B cell (primary cell): ENCODE results near the gene PCDHGB6. TPM values are rescaled to one million over a fixed set of nuclear protein-coding genes. Genes with fewer than 3 reads are reported as not detected.
A peak's percentile ranks its signal among the peaks of the same experiment; 100 is the strongest.
"Not testable (repeated sequence)": the region's sequence is repeated elsewhere in the genome, so short reads cannot be mapped to it uniquely, and the experiment has no call there.

Experiments used
- ATAC-seq: fragments of 200-7000 bp; cut with Tn5 transposase; one replicate; pipeline ENCODE4 v1.10.0; 2021; ENCODE audit warnings: low read depth, mild to moderate bottlenecking, moderate number of reproducible peaks, moderate library complexity
- CTCF ChIA-PET: fragments of 350-600 bp; sonication (Branson Sonifier 250); formaldehyde crosslinking; loops from one replicate; lab custom pipeline; 2021; ENCODE audit warnings: antibody characterized with exemption, inconsistent platforms; lab: Charles Lee
- POLR2A ChIA-PET: fragments of 350-600 bp; sonication (Branson Sonifier 250); formaldehyde crosslinking; loops from one replicate; lab custom pipeline; 2021; ENCODE audit warnings: antibody characterized with exemption; lab: Charles Lee
- DNase-seq: peaks from one replicate; pipeline ENCODE4 v3.0.0; 2013
- H2AFZ ChIP-seq: 2 replicates; pipeline ENCODE4 v1.6.1; 2012; ENCODE audit warnings: mild to moderate bottlenecking, low read depth, low read length; ENCODE audit not compliant: insufficient read depth, poor library complexity, severe bottlenecking
- H3K27ac ChIP-seq, 2 donors: 1 replicate in 1 of 2; 2 replicates in 1 of 2; pipeline ENCODE4 v1.5.1; 2012 to 2013; ENCODE audit warnings: low read length in 2 of 2, mild to moderate bottlenecking in 2 of 2, moderate library complexity in 1 of 2
- H3K27me3 ChIP-seq, 4 experiments: fragments of 200-600 bp in 1 of 4; sonication (generic) in 1 of 4; replicated peaks in 1 of 4; 1 replicate in 2 of 4; 2 replicates in 2 of 4; pipeline versions ENCODE4 v1.6.1 to v1.7.0; 2013 to 2016; ENCODE audit warnings: low read length in 3 of 4, mild to moderate bottlenecking in 2 of 4, mixed read lengths in 1 of 4, moderate library complexity in 1 of 4; ENCODE audit not compliant: insufficient read depth in 4 of 4, control insufficient read depth in 3 of 4; ENCODE audit errors: control extremely low read depth in 1 of 4
- H3K36me3 ChIP-seq, 2 experiments: replicated peaks in 1 of 2; 1 replicate in 1 of 2; 2 replicates in 1 of 2; pipeline versions ENCODE4 v1.6.1 to v1.7.1; 2013; ENCODE audit warnings: low read length in 1 of 2; ENCODE audit not compliant: insufficient read depth in 2 of 2, control insufficient read depth in 1 of 2; ENCODE audit errors: control extremely low read depth in 1 of 2, extremely low read depth in 1 of 2
- H3K4me1 ChIP-seq, 2 donors: fragments of 200-600 bp in 1 of 2; sonication (generic) in 1 of 2; 1 replicate in 1 of 2; 2 replicates in 1 of 2; pipeline versions ENCODE4 v1.5.1 to v1.6.1; 2013 to 2017; ENCODE audit warnings: low read length in 2 of 2; ENCODE audit not compliant: control insufficient read depth in 2 of 2, insufficient read depth in 2 of 2
- H3K4me2 ChIP-seq: replicated peaks from 2 replicates; pipeline ENCODE3; 2012; ENCODE audit warnings: mild to moderate bottlenecking, low read depth, low read length; ENCODE audit not compliant: poor library complexity, severe bottlenecking
- H3K4me3 ChIP-seq, 5 experiments: fragments of 200-600 bp in 1 of 5; sonication (generic) in 1 of 5; 1 replicate in 3 of 5; 2 replicates in 2 of 5; pipeline versions ENCODE4 v1.5.1 to v1.7.0; 2011 to 2016; ENCODE audit warnings: low read length in 4 of 5, mild to moderate bottlenecking in 4 of 5, low read depth in 2 of 5, control low read depth in 1 of 5, moderate library complexity in 1 of 5; ENCODE audit not compliant: insufficient read depth in 1 of 5; ENCODE audit errors: control extremely low read depth in 1 of 5, extremely low read depth in 1 of 5
- H3K79me2 ChIP-seq: fragments of 200-600 bp; sonication (generic); one replicate; pipeline ENCODE4 v1.6.0; 2016; ENCODE audit warnings: low read length; ENCODE audit not compliant: control insufficient read depth, insufficient read depth
- H3K9ac ChIP-seq: fragments of 200-600 bp; sonication (generic); 2 replicates; pipeline ENCODE4 v1.6.1; 2017; ENCODE audit warnings: mild to moderate bottlenecking, low read length, moderate library complexity
- H3K9me3 ChIP-seq, 3 donors: one replicate each; pipeline versions ENCODE4 v1.6.1 to v1.7.1; 2013; ENCODE audit warnings: low read length in 2 of 3; ENCODE audit not compliant: control insufficient read depth in 2 of 3, insufficient read depth in 1 of 3; ENCODE audit errors: control extremely low read depth in 1 of 3
- H4K20me1 ChIP-seq: 2 replicates; pipeline ENCODE4 v1.6.0; 2012; ENCODE audit warnings: mild to moderate bottlenecking, low read length; ENCODE audit not compliant: insufficient read depth, control insufficient read depth, poor library complexity, severe bottlenecking
- H3K27ac Mint-ChIP-seq: one replicate; pipeline ENCODE4 v1.8.0; 2021; ENCODE audit warnings: mixed read lengths
- H3K27me3 Mint-ChIP-seq: one replicate; pipeline ENCODE4 v1.8.0; 2021; ENCODE audit warnings: mixed read lengths
- H3K4me1 Mint-ChIP-seq: one replicate; pipeline ENCODE4 v1.8.0; 2021; ENCODE audit warnings: mixed read lengths
- H3K4me3 Mint-ChIP-seq: one replicate; pipeline ENCODE4 v1.8.0; 2021; ENCODE audit warnings: mixed read lengths
- H3K9me3 Mint-ChIP-seq: one replicate; pipeline ENCODE4 v1.8.0; 2022; ENCODE audit warnings: mixed read lengths; ENCODE audit not compliant: insufficient read depth
- WGBS: methylation state at CpG from one replicate; pipeline ENCODE4 v1.1.5; 2013; ENCODE audit warnings: missing lambda C conversion rate; ENCODE audit not compliant: insufficient coverage; 5-methylcytosine and 5-hydroxymethylcytosine counted together
- intact Hi-C: fragments of 100-400 bp; cut with micrococcal nuclease; formaldehyde crosslinking; loops from one replicate; pipeline ENCODE4 v1.10.0; 2022
- polyA minus RNA-seq: library from RNA; depleted of rRNA, polyadenylated mRNA; stranded (reverse); fragments of >200 nt; gene quantifications from 2 replicates; pipeline ENCODE4 v1.2.3, GENCODE V29; 2012
- polyA plus RNA-seq: library from polyadenylated mRNA; depleted of rRNA; stranded (reverse); fragments of >200 nt; gene quantifications from 2 replicates; pipeline ENCODE4 v1.2.3, GENCODE V29; 2012
- total RNA-seq, 2 donors: library from RNA; stranded (reverse); fragments of 120-200 nt in 1 of 2; gene quantifications; 1 replicate in 1 of 2; 2 replicates in 1 of 2; pipeline versions ENCODE4 v1.2.3 to v1.2.4, GENCODE V29; 2013 to 2022
- TF ChIP-seq, protein P1 (sequence below): fragments of 200-600 bp; IDR thresholded peaks from one replicate; pipeline ENCODE4 v1.8.0; 2022; ENCODE audit warnings: antibody characterized with exemption, mild to moderate bottlenecking

The PCDHGB6 gene
- total RNA-seq (2.1 and 2.2 TPM in 2 replicates), polyA plus RNA-seq (0.22 and 0.33 TPM in 2 replicates), polyA minus RNA-seq (0.43 TPM in 2 replicates)
- total RNA-seq (2013): 0.33 TPM

DNA sequence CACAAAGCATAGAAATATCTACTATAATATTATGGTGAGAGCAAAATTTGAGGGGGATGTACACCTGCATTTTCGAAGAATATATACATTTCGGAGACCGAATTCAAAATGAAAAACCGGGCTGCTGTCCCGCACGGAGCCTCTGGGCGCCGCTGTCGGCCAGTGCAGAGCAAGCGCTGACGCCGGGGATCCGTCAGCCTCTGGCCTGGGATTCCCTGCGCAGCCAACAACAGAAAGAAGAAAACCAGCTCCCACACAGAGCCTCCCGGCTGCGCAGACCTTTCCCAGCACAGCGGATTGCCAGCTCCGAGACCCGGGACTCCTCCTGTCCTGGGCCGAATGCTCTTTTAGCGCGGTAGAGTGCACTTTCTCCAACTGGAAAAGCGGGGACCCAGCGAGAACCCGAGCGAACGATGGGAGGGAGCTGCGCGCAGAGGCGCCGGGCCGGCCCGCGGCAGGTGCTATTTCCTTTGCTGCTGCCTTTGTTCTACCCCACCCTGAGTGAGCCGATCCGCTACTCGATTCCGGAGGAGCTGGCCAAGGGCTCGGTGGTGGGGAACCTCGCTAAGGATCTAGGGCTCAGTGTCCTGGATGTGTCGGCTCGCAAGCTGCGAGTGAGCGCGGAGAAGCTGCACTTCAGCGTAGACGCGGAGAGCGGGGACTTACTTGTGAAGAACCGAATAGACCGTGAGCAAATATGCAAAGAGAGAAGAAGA lies at the start of gene PCDHGB6:
Gene PCDHGB6 (plus strand): TSS at position 232 of the 716 bp plus-strand sequence. CDS start 182 bp downstream, at position 414.
- 21% methylated on average over 40 of the region's 51 CpGs for WGBS

More for the DNA sequence above, at the start of gene PCDHGB6:
- DNase-seq: peak; percentile 40
- H3K27ac ChIP-seq, H3K4me1 ChIP-seq, H3K9ac ChIP-seq, H2AFZ ChIP-seq, H3K9me3 Mint-ChIP-seq, POLR2A ChIA-PET, H3K36me3 ChIP-seq, H3K79me2 ChIP-seq, H3K4me1 Mint-ChIP-seq, H4K20me1 ChIP-seq, intact Hi-C loops: not testable (repeated sequence)
- Mint-ChIP-seq H3K27ac (peak within 1 kb of the TSS; percentile 54), H3K27me3 (peaks cover 60% of the 10 kb centered on the region), H3K4me3 (peak within 1 kb of the TSS; percentile 80)
- peak within 1 kb of the TSS in 3 of 5 experiments; percentile 1 to 21 (median 11) for H3K4me3 ChIP-seq
- H3K27me3 ChIP-seq: peaks cover 0 to 71% (median 49%) of the 10 kb centered on the region in 4 experiments
- peak; percentile 73 for ATAC-seq
- CTCF ChIA-PET: interaction anchor here (1.0 to 2.8 kb wide), 8 partner anchors 13 to 227 kb away, joined by 3 to 17 read pairs (median 6); partner anchors contain the start of genes PCDHGA11 and PCDHGA12
- TF ChIP-seq, protein P1, sequence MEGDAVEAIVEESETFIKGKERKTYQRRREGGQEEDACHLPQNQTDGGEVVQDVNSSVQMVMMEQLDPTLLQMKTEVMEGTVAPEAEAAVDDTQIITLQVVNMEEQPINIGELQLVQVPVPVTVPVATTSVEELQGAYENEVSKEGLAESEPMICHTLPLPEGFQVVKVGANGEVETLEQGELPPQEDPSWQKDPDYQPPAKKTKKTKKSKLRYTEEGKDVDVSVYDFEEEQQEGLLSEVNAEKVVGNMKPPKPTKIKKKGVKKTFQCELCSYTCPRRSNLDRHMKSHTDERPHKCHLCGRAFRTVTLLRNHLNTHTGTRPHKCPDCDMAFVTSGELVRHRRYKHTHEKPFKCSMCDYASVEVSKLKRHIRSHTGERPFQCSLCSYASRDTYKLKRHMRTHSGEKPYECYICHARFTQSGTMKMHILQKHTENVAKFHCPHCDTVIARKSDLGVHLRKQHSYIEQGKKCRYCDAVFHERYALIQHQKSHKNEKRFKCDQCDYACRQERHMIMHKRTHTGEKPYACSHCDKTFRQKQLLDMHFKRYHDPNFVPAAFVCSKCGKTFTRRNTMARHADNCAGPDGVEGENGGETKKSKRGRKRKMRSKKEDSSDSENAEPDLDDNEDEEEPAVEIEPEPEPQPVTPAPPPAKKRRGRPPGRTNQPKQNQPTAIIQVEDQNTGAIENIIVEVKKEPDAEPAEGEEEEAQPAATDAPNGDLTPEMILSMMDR: peak; percentile 62
- H3K4me2 ChIP-seq: peak within 1 kb of the TSS; percentile 33
- H3K9me3 ChIP-seq: peaks cover 0 to 56% (median 20%) of the 10 kb centered on the region in 3 donors
